ENCODE measurements around the gene CDK11B. TPM values are rescaled to one million over a fixed set of nuclear protein-coding genes. Genes with fewer than 3 reads are reported as not detected.
"Not testable (repeated sequence)": the region's sequence is repeated elsewhere in the genome, so short reads cannot be mapped to it uniquely, and the experiment has no call there.

CDK11B gene
- total RNA-seq, 1 donor from 2014 or later, result 71.0 TPM

- Mint-ChIP-seq H3K36me3 (ENCODE audit: low read depth, unreplicated experiment) (peaks cover 16% of the 10 kb centered on the region), H3K4me3 (ENCODE audit: unreplicated experiment) (no peak overlapping the region), H3K4me1 (ENCODE audit: unreplicated experiment) (peaks cover 24% of the 10 kb centered on the region), H3K27ac (ENCODE audit: unreplicated experiment) (no peak overlapping the region), H3K27me3 (ENCODE audit: unreplicated experiment) (peaks cover 3% of the 10 kb centered on the region), H3K9me3 (ENCODE audit: unreplicated experiment) (no peaks in the 10 kb centered on the region)
- peak; percentile 73 for DNase-seq (ENCODE audit: low spot score)
- TF ChIP-seq, protein P1, sequence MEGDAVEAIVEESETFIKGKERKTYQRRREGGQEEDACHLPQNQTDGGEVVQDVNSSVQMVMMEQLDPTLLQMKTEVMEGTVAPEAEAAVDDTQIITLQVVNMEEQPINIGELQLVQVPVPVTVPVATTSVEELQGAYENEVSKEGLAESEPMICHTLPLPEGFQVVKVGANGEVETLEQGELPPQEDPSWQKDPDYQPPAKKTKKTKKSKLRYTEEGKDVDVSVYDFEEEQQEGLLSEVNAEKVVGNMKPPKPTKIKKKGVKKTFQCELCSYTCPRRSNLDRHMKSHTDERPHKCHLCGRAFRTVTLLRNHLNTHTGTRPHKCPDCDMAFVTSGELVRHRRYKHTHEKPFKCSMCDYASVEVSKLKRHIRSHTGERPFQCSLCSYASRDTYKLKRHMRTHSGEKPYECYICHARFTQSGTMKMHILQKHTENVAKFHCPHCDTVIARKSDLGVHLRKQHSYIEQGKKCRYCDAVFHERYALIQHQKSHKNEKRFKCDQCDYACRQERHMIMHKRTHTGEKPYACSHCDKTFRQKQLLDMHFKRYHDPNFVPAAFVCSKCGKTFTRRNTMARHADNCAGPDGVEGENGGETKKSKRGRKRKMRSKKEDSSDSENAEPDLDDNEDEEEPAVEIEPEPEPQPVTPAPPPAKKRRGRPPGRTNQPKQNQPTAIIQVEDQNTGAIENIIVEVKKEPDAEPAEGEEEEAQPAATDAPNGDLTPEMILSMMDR (IDR thresholded peaks at IDR 0.05; ENCODE audit: unreplicated experiment), result peak; percentile 61
Observed at GRCh38 chr1:1665815-1666251, 7.0 kb upstream of the CDK11B start.

- Mint-ChIP-seq H3K9me3 (ENCODE audit: unreplicated experiment) (no peaks in the 10 kb centered on the region), H3K27me3 (ENCODE audit: unreplicated experiment) (peaks cover 3% of the 10 kb centered on the region), H3K4me1 (ENCODE audit: unreplicated experiment) (peaks cover 20% of the 10 kb centered on the region), H3K4me3 (ENCODE audit: unreplicated experiment) (no peak overlapping the region), H3K27ac (ENCODE audit: unreplicated experiment) (peak overlapping the region; percentile 70), H3K36me3 (ENCODE audit: low read depth, unreplicated experiment) (peaks cover 16% of the 10 kb centered on the region)
- TF ChIP-seq, protein P1 (IDR thresholded peaks at IDR 0.05; ENCODE audit: unreplicated experiment), result no peak
- no peak for DNase-seq (ENCODE audit: low spot score)
Observed at GRCh38 chr1:1664941-1665814, 6.4 kb upstream of the CDK11B start.

- H3K4me3 Mint-ChIP-seq (ENCODE audit: unreplicated experiment); H3K27me3 Mint-ChIP-seq (ENCODE audit: unreplicated experiment); H3K9me3 Mint-ChIP-seq (ENCODE audit: unreplicated experiment); DNase-seq (ENCODE audit: low spot score); H3K27ac Mint-ChIP-seq (ENCODE audit: unreplicated experiment): not testable (repeated sequence)
- H3K36me3 Mint-ChIP-seq (ENCODE audit: low read depth, unreplicated experiment), result peaks cover 12% of the 10 kb centered on the region
- H3K4me1 Mint-ChIP-seq (ENCODE audit: unreplicated experiment), result peaks cover 15% of the 10 kb centered on the region
Observed at GRCh38 chr1:1664318-1664717, 5.5 kb upstream of the CDK11B start.

DNA sequence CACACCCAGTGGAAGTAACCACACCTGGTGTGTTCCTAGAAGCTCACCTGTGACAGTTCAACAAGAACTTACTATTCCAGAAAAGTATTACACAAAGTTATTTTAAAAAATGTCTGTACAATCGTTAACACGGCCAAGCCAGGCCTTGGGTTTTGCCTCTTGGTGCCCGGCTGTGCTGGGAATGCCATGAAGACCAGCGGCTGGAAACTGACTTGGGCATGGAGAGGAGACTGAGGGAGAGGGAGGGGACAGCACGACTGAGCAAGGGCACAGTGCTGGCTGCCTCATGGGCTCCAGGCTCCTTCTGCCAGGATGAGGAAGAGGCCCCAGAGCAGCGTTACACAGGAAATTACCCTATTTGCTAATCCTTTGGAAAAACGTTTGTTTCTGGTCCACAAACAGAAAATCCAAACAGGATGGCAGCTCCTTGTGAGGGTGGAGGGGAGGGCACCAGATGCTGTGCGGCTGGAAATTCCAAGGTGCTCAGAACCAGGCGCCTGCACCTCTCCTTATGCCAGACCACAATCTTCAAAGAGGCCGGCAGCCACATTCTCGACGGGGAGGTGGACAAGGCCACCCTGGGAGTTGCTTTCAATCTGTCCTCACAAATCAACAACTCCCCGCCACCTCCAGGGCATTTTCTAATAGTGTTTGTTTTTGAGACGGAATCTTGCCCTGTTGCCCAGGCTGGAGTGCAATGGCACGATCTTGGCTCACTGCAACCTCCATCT lies 4.2 kb upstream of the CDK11B start:
- Mint-ChIP-seq H3K4me3 (ENCODE audit: unreplicated experiment) (peak overlapping the region; percentile 59), H3K27ac (ENCODE audit: unreplicated experiment) (peak overlapping the region; percentile 89), H3K4me1 (ENCODE audit: unreplicated experiment) (peaks cover 15% of the 10 kb centered on the region)
- not testable (repeated sequence) for H3K27me3 Mint-ChIP-seq (ENCODE audit: unreplicated experiment); H3K36me3 Mint-ChIP-seq (ENCODE audit: low read depth, unreplicated experiment); H3K9me3 Mint-ChIP-seq (ENCODE audit: unreplicated experiment)
- peak; percentile 27 for DNase-seq (ENCODE audit: low spot score)

DNA sequence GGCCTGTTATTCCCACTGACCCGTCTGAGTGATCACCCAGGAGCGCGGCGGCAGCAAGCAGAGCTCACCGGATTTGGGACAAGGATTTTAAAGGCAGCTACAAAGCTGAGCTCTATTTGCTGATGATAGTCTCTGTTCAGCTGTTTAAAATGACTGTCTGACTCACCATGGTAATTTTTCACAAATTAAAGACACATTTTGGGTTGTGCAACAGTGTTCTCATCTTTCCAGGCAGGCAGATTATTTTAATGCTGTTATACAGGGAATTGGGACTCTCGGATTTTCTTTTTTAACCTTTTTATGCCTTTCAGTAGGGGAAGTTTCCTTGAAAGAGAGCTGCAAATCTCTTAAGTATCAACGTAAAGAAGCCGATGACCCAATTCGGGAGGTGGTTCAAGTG lies 3.6 kb upstream of the CDK11B start:
- DNase-seq (ENCODE audit: low spot score); H3K9me3 Mint-ChIP-seq (ENCODE audit: unreplicated experiment); H3K4me3 Mint-ChIP-seq (ENCODE audit: unreplicated experiment); H3K36me3 Mint-ChIP-seq (ENCODE audit: low read depth, unreplicated experiment); H3K27me3 Mint-ChIP-seq (ENCODE audit: unreplicated experiment): not testable (repeated sequence)
- H3K4me1 Mint-ChIP-seq (ENCODE audit: unreplicated experiment), result peaks cover 15% of the 10 kb centered on the region
- peak overlapping the region; percentile 89 for H3K27ac Mint-ChIP-seq (ENCODE audit: unreplicated experiment)

- H3K27ac Mint-ChIP-seq (ENCODE audit: unreplicated experiment), result peak overlapping the region; percentile 98
- H3K4me1 Mint-ChIP-seq (ENCODE audit: unreplicated experiment), result peaks cover 33% of the 10 kb centered on the region
- H3K4me3 Mint-ChIP-seq (ENCODE audit: unreplicated experiment), result peak overlapping the region; percentile 80
- peaks cover 17% of the 10 kb centered on the region for H3K27me3 Mint-ChIP-seq (ENCODE audit: unreplicated experiment)
- not testable (repeated sequence) for DNase-seq (ENCODE audit: low spot score); H3K9me3 Mint-ChIP-seq (ENCODE audit: unreplicated experiment)
- H3K36me3 Mint-ChIP-seq (ENCODE audit: low read depth, unreplicated experiment), result peaks cover 51% of the 10 kb centered on the region
Observed at GRCh38 chr1:1648265-1648664, 10.5 kb downstream of the CDK11B start.

DNA sequence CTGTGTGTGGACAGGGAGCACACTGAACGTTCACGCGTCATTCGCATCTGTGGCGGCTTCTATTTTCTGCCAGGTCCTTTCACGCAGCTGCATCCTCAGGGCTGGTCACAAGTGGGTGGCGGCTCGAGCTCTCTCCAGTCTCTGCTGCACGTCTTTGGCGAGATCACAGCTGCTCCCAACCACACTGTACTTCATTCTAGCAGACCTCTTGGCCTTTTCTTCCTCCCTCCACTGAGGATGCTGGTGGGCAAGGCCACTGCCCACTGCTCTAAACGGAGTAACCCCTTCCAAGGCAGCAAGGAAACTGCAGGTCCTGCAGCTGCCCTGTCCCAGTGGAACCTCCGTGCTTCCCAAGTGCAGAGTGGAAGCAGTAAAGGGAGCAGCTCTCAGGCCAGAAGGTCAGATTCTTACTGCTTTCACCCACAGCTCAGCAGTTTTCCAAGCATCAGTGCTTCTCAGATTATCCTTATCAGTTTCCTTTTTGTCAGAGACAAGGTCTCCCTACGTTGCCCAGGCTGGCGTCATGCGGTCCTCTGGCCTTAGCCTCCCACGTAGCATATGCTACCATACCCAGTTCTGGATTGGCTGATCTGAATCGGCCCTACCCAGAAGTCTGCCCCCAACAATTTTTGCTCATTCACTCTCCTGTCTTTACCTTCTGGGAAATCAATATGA lies 11.1 kb downstream of the CDK11B start:
- H3K4me1 Mint-ChIP-seq (ENCODE audit: unreplicated experiment), result peaks cover 32% of the 10 kb centered on the region
- peak overlapping the region; percentile 80 for H3K4me3 Mint-ChIP-seq (ENCODE audit: unreplicated experiment)
- peaks cover 51% of the 10 kb centered on the region for H3K36me3 Mint-ChIP-seq (ENCODE audit: low read depth, unreplicated experiment)
- peak overlapping the region; percentile 98 for H3K27ac Mint-ChIP-seq (ENCODE audit: unreplicated experiment)
- DNase-seq (ENCODE audit: low spot score); H3K9me3 Mint-ChIP-seq (ENCODE audit: unreplicated experiment): not testable (repeated sequence)
- H3K27me3 Mint-ChIP-seq (ENCODE audit: unreplicated experiment), result peaks cover 16% of the 10 kb centered on the region

DNA sequence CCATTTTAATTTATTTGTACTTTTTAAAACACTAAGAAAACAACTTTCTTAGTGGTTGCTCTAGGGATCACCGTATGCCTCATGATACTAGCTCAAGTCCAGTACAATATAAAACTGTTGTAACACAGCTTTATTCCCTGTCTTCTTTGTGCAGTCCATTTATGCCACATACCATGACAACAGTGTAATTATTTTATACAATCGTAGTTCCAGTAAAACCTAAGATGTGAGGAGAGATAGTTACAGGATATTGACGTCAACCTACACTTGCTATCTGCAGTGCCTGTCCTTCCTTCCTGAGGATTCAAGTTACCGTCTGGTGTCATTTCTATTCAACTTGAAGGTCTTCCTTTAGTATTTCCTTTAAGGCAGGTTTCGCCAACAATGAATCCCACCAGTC lies 12.5 kb downstream of the CDK11B start:
- H3K27me3 Mint-ChIP-seq (ENCODE audit: unreplicated experiment), result peaks cover 16% of the 10 kb centered on the region
- H3K4me1 Mint-ChIP-seq (ENCODE audit: unreplicated experiment), result peaks cover 32% of the 10 kb centered on the region
- H3K36me3 Mint-ChIP-seq (ENCODE audit: low read depth, unreplicated experiment), result peaks cover 37% of the 10 kb centered on the region
- H3K4me3 Mint-ChIP-seq (ENCODE audit: unreplicated experiment), result peak overlapping the region; percentile 38
- not testable (repeated sequence) for DNase-seq (ENCODE audit: low spot score); H3K9me3 Mint-ChIP-seq (ENCODE audit: unreplicated experiment)
- H3K27ac Mint-ChIP-seq (ENCODE audit: unreplicated experiment), result peak overlapping the region; percentile 96

GRCh38 chr1:1640711-1641461 lies 17.9 kb downstream of the CDK11B start:
- not testable (repeated sequence) for H3K4me1 Mint-ChIP-seq (ENCODE audit: unreplicated experiment); H3K9me3 Mint-ChIP-seq (ENCODE audit: unreplicated experiment); DNase-seq (ENCODE audit: low spot score); H3K27me3 Mint-ChIP-seq (ENCODE audit: unreplicated experiment); H3K36me3 Mint-ChIP-seq (ENCODE audit: low read depth, unreplicated experiment); H3K4me3 Mint-ChIP-seq (ENCODE audit: unreplicated experiment)
- H3K27ac Mint-ChIP-seq (ENCODE audit: unreplicated experiment), result peak overlapping the region; percentile 64
